T-helper 1 cell treated with Interleukin-12 subunit alpha and Interleukin-12 subunit beta and Interleukin-4 antibody, amounts not matched to agents 30 ng/mL and 1 ng/mL, for 36 hours (primary cell): Measurements from ENCODE around the gene CSNK1G3. TPM values are rescaled to one million over a fixed set of nuclear protein-coding genes. Genes with fewer than 3 reads are reported as not detected.
"Not testable (repeated sequence)": the region's sequence is repeated elsewhere in the genome, so short reads cannot be mapped to it uniquely, and the experiment has no call there.

Experiments used
- intact Hi-C: fragments of 100-400 bp; cut with micrococcal nuclease; formaldehyde crosslinking; loops from one replicate; pipeline ENCODE4 v1.15.1; 2024
- total RNA-seq: library from RNA; stranded (reverse); gene quantifications from 2 replicates; pipeline ENCODE4 v1.2.3, GENCODE V29; 2022

CSNK1G3 gene
- total RNA-seq, 1 donor from 2014 or later, result 35.9 TPM

GRCh38 chr5:123628860-123629544 is 117.0 kb downstream of the CSNK1G3 start:
- intact Hi-C loops, result no loop called here

- intact Hi-C loops, result no loop called here
These were observed 124.0 kb downstream of the CSNK1G3 start for GRCh38 chr5:123636006-123636405.

- intact Hi-C loops, result not testable (repeated sequence)
These were observed 125.1 kb downstream of the CSNK1G3 start for GRCh38 chr5:123637028-123637427.

- intact Hi-C loops, result no loop called here
These were observed 127.3 kb downstream of the CSNK1G3 start for GRCh38 chr5:123639244-123639643.

GRCh38 chr5:123645024-123645603 is 133.1 kb downstream of the CSNK1G3 start:
- intact Hi-C loops, result no loop called here

GRCh38 chr5:123647066-123647465 is 135.1 kb downstream of the CSNK1G3 start:
- intact Hi-C loops, result no loop called here

- intact Hi-C loops, result no loop called here
These were observed 139.3 kb downstream of the CSNK1G3 start for GRCh38 chr5:123651234-123651633.

GRCh38 chr5:123659011-123659410 is 147.0 kb downstream of the CSNK1G3 start:
- intact Hi-C loops, result no loop called here

GRCh38 chr5:123659495-123659894 is 147.5 kb downstream of the CSNK1G3 start:
- intact Hi-C loops, result no loop called here

GRCh38 chr5:123664961-123665360 is 153.0 kb downstream of the CSNK1G3 start:
- intact Hi-C loops, result no loop called here

- intact Hi-C loops, result no loop called here
These were observed 153.9 kb downstream of the CSNK1G3 start for GRCh38 chr5:123665822-123666371.

Other genes starting within 250 kb of the CSNK1G3 start
- 41.2 and 43.2 TPM in 2 replicates for gene CEP120, start 88.8 kb upstream of the CSNK1G3 start, total RNA-seq